ENCODE measurements around the gene AFAP1.

Gene AFAP1

DNA sequence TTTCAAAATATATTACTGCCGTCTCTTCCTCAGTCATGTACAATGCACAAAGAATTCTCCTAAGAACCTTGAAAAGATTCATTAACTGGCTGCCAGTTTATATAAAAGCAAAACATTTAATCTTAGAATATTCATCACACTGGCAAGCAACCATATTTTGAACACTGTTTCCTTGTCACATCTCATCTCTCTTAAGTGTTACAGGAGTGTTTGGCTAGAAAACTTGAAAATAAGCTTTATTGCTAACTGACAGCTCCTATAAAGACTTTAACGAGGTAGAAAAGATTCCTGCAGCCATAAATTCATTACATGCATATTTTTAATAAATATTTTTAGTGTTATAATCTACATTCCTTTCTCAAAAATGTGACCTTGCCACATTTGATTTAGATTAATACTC is 149.6 kb downstream of the AFAP1 start:
- no peak for DNase-seq (ENCODE audit: low read depth in 1 of 2, low spot score in 1 of 2)

DNA sequence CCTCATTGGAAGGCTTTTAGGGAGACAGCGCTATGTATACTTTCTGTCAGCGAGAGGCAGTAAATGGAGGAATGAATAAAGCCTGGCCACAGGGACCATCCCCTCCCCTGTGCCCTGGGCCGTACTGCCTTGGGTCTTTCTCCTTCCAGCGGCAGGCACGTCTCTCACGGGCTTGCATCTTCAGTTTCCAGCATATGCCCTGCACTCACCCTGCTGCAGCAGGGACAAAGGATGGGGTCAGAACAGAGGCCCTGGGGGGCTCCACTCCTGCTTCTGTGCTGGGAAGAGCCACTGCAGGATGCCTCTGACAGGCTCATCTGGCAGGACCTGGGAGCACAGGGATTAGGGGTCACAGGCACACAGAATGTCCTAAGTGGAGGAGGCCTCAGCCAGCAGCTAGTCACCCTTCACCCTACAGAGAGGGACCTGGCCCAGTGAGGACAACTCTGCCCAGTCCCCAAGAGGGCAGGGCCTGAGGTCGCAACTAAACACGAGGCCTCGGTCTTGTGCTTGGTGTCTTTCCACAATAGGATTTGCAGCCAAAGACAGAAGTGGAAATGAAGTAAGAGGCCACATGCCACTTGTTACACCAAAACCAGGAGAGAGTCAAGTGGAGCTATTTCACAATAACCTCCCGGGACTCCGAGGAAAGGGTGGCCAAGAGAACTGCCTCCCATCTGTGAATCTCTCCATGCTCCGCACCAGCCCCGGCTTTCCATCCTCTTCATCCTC is 150.8 kb downstream of the AFAP1 start:
- no peak for DNase-seq (ENCODE audit: low read depth in 1 of 2, low spot score in 1 of 2)

DNA sequence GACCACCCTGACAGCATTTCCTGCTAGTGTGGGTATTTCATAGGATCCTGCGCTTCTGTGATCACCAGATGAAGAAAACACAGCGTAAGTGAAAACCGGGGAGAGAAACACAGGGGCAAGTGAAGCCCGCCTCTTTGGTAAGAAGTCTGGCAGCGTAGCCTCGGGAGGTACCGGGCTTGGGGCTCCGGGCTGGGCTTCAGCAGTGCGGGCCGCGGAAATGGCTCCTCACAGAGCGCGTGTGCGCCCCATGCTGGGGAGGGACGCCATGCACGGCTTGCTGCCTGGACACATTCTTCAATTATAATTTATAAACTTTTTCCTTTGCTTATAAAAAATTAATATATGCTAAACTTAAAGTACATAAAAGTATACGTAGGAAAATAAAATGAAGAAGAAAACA is 151.5 kb downstream of the AFAP1 start:
- DNase-seq (ENCODE audit: low read depth in 1 of 2, low spot score in 1 of 2), result no peak

DNA sequence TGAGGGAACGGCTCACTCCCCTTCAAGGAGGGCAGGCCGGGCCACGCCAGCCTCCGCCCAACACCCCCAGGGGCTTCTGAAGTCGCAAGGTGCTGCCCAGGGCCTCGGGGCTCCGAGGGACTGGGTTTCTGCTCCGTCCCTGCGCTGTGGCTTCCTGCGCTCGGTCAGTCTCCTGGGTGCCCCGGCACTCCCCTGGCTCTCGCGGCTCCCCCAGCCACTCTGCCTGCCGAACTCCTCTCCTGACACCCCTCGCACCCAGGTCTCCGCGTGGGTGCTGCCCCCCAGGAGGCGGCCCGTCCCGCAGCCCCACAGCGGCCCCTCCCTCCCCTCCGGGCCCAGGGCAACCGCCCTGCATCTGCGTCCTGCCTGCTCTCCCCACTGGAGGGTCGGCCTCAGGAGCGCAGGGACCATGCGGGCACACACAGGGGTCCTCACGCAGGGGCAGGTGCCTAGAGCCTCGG is 151.9 kb downstream of the AFAP1 start:
- DNase-seq (ENCODE audit: low read depth in 1 of 2, low spot score in 1 of 2), result no peak

DNA sequence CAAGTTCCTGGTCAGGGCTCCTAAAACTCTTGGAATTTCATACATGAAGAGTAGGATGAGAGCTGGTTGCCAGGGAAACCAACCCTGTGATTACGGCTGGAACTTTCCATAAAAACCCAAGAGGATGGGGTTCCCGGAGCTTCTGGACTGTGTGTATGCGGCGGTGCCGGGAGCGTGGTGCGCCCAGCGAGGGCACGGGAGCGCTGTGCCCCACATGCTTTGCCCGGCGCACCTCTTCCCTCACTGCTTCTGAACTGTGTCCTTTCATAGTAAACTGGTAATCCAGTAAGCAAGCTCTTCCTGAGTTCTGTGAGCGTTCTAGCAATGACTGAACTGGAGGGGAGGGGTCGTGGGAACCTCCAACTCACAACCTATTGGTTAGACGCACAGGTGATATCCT is 152.6 kb downstream of the AFAP1 start:
- no peak for DNase-seq (ENCODE audit: low read depth in 1 of 2, low spot score in 1 of 2)

DNA sequence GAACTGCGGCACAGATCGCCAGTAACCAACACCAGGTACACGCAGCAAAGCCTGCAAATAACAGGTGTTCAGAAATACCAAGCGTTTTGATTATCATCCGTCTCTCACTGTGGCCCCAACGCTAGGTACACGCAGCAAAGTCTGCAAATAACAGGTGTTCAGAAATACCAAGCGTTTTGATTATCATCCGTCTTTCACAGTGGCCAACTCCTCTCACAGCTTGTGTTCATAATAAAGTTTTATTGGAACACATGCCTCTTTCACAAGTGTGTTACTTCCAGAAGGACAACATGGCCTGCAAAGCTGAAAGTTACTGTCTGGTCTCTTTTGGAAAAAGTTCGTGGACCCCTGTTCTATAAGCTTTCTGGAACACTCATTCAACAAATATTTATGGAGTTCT is 153.1 kb downstream of the AFAP1 start:
- no peak for DNase-seq (ENCODE audit: low read depth in 1 of 2, low spot score in 1 of 2)

DNA sequence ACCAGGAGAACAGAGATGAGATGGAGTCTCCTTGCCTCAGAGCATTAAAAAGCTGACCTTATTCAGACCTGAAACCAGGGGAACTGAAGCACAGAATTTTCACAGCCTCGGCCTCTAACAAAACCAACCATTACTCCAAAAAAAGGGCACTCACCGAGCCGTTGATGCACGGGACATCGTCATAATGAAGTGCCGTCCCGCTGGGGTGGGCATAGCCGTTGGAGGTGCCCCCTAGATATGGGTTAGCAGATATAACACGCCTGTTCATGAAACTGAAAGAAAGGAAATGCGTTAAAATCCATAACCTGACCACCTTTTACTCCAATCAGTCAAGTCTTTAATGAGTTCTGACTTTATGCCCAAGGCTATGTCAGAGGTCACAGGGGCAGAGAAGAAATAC is 153.6 kb downstream of the AFAP1 start:
- DNase-seq (ENCODE audit: low read depth in 1 of 2, low spot score in 1 of 2), result no peak

DNA sequence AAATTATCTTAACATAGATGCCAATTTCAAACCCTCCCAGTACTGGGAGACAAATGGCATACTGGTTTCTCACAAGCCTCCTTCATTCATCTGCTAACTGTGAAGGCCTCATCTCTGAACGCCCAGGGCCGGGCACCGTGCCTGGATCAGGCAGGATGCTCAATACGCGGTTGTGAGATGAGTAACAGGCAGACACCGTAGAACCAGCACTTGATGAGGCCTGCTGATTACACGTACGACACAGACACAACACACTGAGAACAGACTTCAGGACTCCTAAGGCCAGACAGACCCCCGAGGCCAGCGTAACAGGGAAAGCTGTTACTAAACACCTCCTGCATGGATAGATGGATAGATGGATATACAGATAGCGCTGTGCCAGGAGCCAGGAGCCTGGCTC is 154.6 kb downstream of the AFAP1 start:
- no peak for DNase-seq (ENCODE audit: low read depth in 1 of 2, low spot score in 1 of 2)

DNA sequence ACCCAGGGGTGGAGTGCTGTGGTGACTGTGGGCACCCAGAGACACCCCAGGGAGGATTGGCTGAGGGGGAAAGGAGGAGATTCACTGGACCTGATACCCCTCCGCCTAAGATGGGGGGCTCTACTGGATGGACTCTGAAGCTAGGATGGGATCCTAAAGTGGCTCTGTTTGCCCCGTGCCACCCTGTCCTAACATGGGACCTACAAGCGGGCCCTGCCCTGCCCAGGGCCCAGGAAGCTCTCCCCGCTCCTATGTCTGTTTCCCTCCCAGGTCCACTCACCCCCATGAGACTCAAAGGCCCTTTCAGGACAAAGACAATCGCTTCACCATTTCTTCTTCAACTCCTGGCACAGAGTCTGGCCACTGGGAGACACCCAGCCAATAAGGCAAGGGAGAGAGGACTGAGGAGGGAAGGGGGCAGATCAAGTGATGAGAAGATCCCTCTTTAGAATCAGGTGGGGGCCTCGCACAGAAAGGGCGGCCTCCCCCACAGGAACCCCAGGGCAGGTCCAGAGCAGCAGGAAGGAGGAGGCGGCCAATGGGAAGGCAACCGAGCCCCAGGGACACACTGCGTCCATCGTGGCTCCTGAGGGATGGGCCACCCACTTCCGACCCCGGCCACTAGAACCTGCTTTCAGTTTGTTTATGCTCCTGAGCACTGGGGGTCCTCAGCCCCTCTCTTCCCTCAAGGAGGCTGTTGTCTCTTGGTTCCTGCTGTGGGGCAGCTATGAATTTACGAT is 155.4 kb downstream of the AFAP1 start:
- no peak for DNase-seq (ENCODE audit: low read depth in 1 of 2, low spot score in 1 of 2)

DNA sequence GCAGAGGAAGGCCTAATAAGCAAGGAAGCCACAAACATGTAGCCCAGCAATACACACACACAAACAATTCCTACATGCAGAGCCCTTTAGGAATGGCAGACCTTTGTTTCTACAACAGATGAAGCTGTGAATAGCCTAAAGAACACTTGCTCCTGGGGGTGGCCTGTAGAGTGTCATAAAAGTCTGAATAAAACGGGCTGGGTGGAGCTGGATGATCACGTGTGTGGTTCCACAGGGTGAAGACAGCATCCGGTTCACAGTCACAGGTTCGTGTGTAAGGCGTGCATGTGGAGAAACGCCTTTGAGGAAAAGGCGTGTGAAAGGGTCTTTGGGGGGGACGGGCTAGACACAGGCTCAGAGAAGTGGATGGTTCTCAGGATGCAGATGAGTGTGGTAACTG is 156.1 kb downstream of the AFAP1 start:
- no peak for DNase-seq (ENCODE audit: low read depth in 1 of 2, low spot score in 1 of 2)

DNA sequence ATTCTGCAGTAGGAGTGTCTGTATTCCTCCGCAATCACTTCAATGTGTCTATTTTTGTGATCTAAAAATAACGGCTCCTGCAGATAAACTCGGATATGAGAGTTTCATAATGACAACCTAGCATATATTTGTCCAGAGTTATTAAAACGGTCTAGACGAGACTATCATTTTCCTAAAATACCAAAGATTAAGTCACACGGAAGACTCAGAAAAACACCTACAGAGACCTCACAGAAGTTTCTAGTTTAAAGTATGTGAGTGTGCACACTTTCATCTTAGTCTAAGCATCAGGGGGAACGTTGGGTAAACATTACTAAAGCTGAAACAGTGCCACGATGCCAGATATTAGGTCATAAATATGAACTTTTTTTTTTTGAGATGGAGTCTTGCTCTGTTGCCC is 156.9 kb downstream of the AFAP1 start:
- DNase-seq (ENCODE audit: low read depth in 1 of 2, low spot score in 1 of 2), result no peak

DNA sequence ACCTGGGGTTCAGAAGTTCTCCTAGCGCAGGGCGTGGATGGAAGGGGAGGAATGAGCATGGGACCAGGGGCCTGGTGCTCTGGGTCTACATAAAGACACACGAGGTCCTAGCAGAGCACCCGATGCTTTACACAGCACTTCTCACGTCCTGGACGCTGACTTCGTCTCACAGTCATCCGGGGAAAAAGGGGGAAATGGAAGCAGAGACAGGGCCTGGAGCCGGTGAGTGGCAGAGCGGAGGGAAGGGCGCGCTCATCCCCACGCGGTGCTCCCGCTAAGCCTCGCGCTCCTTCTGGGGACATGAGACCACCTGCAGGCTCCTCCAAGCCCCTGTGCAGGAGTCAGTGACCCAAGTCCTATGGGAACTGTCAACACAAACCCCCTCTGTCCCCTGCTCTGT is 157.7 kb downstream of the AFAP1 start:
- DNase-seq (ENCODE audit: low read depth in 1 of 2, low spot score in 1 of 2), result no peak

DNA sequence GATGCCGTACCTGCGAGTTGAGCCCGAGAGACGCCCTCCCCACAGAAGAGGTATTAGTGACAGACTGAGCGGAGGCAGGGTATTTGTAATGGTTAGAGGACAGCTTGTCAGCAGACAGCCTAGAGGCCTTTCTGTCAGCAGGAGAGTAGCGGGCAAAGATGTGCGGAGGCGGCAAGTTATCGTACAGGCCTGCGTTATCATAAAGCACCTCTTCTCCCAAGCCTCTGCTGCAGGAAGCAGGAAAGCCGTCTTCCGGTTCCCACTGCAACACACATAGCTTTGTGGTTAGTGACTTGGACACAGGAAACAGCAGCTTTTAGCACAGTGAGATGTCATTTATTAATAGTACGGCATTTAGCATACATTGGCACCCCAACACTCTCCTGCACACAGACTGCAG is 158.3 kb downstream of the AFAP1 start:
- no peak for DNase-seq (ENCODE audit: low read depth in 1 of 2, low spot score in 1 of 2)

DNA sequence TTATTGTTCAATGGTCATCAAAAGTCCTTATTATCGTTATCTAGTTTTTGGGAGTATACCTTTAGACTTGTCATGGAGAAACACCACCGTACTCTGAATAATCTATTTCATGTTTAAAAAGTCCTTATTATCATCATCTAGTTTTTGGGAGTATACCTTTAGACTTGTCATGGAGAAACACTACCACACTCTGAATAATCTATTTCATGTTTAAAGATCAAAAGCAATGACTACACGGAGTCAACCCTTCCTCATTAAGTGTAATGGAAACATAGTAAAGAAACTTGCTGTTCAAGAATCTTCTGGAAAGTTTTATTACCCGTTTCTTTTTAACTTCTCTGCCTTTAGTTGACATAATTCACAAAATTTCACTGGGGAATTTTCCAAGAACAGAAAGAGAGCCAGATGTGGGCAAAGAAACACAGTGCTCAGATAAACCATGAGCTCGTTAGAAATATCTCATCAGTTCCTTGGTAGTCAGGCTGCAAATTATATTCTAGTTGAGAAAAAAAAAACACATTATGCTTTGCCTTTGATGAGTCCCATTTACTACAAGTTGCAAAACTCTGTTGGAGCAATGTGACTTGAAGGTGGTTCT is 158.8 kb downstream of the AFAP1 start:
- DNase-seq (ENCODE audit: low read depth in 1 of 2, low spot score in 1 of 2), result no peak

DNA sequence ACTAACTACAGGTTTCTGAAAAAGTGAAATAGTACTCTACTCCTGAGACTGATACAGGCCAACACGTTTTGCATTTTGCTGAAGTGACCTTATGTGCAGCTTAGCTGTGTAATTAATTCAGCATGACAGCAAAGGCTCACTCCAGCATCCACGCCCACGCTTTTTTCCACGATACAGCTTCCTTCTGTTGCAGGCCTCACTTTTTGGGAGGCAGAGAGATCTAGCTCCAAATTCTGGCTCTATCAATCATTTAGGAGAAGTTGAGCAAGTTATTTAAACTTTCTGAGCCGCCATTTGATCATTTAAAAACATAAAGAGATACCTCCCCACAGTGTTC is 160.3 kb downstream of the AFAP1 start:
- no peak for DNase-seq (ENCODE audit: low read depth in 1 of 2, low spot score in 1 of 2)

DNA sequence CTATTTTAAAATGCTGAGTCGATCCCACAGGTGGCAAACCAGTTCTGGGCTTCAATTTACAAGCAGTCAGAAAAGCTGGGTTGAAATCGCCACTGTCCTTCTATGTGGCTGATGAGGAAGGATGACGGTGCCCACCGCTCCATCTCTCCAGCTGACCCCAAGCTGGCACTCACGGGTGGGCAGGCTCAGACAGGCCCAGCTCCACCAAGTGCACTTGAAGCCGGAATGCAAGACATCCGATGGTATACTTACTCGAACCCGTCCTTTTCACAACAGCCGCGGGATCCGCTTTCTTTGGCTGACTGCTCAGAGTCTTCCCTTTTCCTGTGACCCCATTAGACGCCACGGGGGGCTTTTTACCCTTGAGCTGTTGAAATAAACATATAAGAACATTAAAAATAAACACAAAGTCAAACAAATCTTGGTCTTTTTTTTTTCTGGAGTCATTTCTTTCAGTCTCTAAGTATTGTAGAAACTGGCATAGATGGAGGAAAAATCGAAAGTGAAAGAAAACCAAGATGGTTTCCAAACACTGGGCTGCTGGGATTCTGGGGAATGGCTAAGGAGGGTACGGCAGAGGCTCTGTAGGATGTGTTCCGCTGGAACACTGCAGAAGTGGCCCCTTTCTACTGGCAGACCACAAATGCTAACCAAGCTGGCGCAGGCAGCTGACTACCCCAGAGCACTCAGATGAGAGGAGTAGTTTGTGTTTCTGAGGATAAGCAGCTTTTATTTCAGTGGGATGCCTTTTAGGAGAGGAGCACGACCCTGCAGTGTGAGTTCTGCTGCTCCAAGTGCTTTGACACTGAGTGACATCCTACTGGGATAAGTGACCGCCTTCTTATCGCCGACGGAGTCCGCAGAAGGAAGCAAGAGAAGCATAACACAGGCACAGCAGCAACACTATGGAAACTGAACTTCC is 160.9 kb downstream of the AFAP1 start:
- no peak for DNase-seq (ENCODE audit: low read depth in 1 of 2, low spot score in 1 of 2)

DNA sequence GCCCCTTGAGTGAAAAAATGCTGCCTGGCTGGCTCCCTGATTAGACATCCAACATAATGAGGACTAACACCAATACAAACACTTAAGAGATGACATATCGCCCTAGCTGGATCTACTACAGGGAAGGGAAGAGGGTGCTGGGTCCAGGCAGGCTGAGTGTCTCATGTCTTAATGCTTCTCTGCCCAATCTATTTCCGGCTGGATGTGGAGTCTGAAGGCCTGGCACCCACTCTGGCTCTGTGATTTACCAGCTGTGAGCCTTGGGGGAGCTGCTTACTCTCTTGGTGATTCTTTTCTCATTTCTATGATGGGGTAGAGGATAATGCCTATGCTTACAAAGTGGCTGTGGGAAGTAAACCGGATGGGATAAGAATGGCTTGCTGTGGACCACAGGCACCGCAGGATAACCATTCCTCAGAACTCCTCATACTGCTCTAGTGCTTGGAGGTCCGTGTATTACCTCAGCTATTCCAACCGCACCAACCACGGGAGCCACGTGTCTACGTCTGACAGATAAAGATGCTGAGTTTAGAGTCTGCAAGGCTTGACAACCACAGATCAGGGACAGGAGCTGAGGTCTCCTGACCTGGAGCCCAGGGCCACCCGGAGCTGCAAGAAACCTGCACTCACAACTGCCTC is 161.7 kb downstream of the AFAP1 start:
- no peak for DNase-seq (ENCODE audit: low read depth in 1 of 2, low spot score in 1 of 2)

DNA sequence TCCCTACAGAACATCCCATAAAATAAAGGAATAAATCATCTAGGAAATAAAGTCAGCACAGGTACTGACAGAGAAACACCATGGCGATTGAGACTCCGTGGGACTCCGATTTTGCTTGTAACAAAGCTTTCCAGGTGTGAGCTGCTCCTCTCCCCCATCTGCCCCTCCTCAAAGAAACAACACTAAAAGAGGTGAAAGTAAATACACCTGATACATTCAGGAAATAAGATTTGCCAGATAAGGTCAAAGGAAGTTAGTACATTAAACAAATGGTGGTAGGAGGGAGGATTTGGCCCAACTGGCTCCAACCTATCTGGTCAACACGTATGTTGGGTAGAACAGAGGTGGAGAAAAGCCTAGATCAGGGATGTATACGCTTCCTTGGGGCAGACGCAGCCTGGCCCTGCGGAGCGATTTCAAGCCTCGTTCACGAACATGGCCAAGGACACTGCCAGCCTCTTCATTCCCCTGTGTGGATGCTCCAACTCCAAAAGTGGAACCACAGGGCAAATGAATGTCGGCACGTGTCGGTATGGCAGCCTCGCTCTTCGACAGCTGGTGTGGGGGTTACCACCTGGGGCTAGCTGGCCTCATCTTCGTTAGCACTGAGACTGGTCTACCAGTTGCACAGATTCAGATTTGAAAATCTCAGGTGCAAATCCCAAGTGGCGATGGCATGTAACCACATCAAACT is 162.5 kb downstream of the AFAP1 start:
- no peak for DNase-seq (ENCODE audit: low read depth in 1 of 2, low spot score in 1 of 2)

DNA sequence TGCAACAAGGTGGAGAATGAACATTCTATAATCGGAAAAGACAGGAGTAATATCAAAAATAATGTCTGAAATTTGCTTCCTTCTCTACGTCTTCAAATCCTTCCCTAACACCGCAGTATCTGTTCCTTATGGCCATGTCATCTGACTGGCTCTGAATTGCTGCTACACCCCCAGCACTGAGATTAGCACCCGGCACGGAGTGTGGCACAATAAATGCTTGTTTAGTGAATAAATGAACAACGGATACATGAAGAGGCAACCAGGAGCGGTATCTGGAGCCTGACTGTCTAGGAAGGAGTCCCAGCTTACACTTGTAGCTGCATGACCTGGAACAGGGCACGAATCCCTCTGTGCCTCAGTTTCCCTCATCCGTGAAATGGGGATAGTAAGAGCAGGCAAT is 164.3 kb downstream of the AFAP1 start:
- no peak for DNase-seq (ENCODE audit: low read depth in 1 of 2, low spot score in 1 of 2)
